CD4-positive, CD25-positive, alpha-beta regulatory T cell (primary cell): ENCODE measurements around the gene CHD1. TPM values are rescaled to one million over a fixed set of nuclear protein-coding genes. Genes with fewer than 3 reads are reported as not detected.

ENCODE experiments used
- ATAC-seq, 2 donors: fragments of 150-1000 bp; cut with Tn5 transposase; one replicate each; pipeline ENCODE4 v1.10.0; 2021; ENCODE audit warnings: low read depth in 2 of 2, moderate number of reproducible peaks in 2 of 2, moderate library complexity in 1 of 2
- DNase-seq, 3 donors: peaks; one replicate each; pipeline versions ENCODE4 v3.0.0 to v3.0.0-alpha.2; 2012 to 2022; ENCODE audit warnings: mixed read lengths in 1 of 3
- H3K27ac ChIP-seq: one replicate; pipeline ENCODE4 v1.7.0; 2013; ENCODE audit warnings: mild to moderate bottlenecking, low read length; ENCODE audit not compliant: insufficient read depth, poor library complexity, severe bottlenecking
- H3K27me3 ChIP-seq: one replicate; pipeline ENCODE4 v1.7.0; 2013; ENCODE audit warnings: low read length; ENCODE audit not compliant: control insufficient read depth, insufficient read depth
- H3K36me3 ChIP-seq: one replicate; pipeline ENCODE4 v1.7.0; 2013; ENCODE audit warnings: mild to moderate bottlenecking, low read length, moderate library complexity; ENCODE audit not compliant: control insufficient read depth, insufficient read depth
- H3K4me1 ChIP-seq: 2 replicates; pipeline ENCODE4 v1.7.0; 2013; ENCODE audit warnings: mild to moderate bottlenecking, low read length; ENCODE audit not compliant: insufficient read depth, control insufficient read depth, poor library complexity, severe bottlenecking
- H3K4me3 ChIP-seq: one replicate; pipeline ENCODE4 v1.7.0; 2013; ENCODE audit warnings: low read depth, mild to moderate bottlenecking, low read length, moderate library complexity
- H3K9me3 ChIP-seq, 2 experiments: 1 replicate in 1 of 2; 2 replicates in 1 of 2; pipeline ENCODE4 v1.7.0; 2013; ENCODE audit warnings: low read length in 2 of 2, mild to moderate bottlenecking in 1 of 2, moderate library complexity in 1 of 2; ENCODE audit not compliant: control insufficient read depth in 2 of 2
- H3K27ac Mint-ChIP-seq, 3 donors: one replicate each; pipeline ENCODE4 v1.8.0; 2020 to 2022; ENCODE audit warnings: mild to moderate bottlenecking in 3 of 3, mixed read lengths in 3 of 3, moderate library complexity in 2 of 3
- H3K27me3 Mint-ChIP-seq: one replicate; pipeline ENCODE4 v1.8.0; 2022; ENCODE audit warnings: mild to moderate bottlenecking, mixed read lengths
- H3K36me3 Mint-ChIP-seq: one replicate; pipeline ENCODE4 v1.8.0; 2020; ENCODE audit warnings: mixed read lengths
- H3K4me1 Mint-ChIP-seq, 4 donors: one replicate each; pipeline ENCODE4 v1.8.0; 2020 to 2022; ENCODE audit warnings: mixed read lengths in 4 of 4, mild to moderate bottlenecking in 1 of 4
- H3K4me3 Mint-ChIP-seq, 4 donors: one replicate each; pipeline ENCODE4 v1.8.0; 2020 to 2022; ENCODE audit warnings: mild to moderate bottlenecking in 4 of 4, mixed read lengths in 4 of 4, moderate library complexity in 3 of 4
- H3K9me3 Mint-ChIP-seq, 7 donors: one replicate each; pipeline ENCODE4 v1.8.0; 2020 to 2022; ENCODE audit warnings: mixed read lengths in 7 of 7, mild to moderate bottlenecking in 3 of 7, moderate library complexity in 2 of 7
- polyA plus RNA-seq, 4 donors: library from polyadenylated mRNA; unstranded; fragments of 300-500 nt; fragmentation: Illumina TruSeq; gene quantifications; one replicate each; pipeline ENCODE4 v1.2.3, GENCODE V29; 2021
- total RNA-seq: library from RNA; stranded (reverse); gene quantifications from one replicate; pipeline ENCODE4 v1.2.3, GENCODE V29; 2022

Gene CHD1
- total and polyA plus RNA-seq, 5 donors from 2014 or later = 7.8 to 172 (median 9.1) TPM

GRCh38 chr5:98934546-98934945 is 5.7 kb upstream of the CHD1 start:
- Histone ChIP-seq H3K4me1 (peaks cover 44% of the 10 kb centered on the region), H3K4me3 (no peak overlapping the region), H3K9me3 (no peaks in the 10 kb centered on the region), H3K36me3 (peaks cover 3% of the 10 kb centered on the region), H3K27ac (peak overlapping the region; percentile 100), H3K27me3 (no peaks in the 10 kb centered on the region)
- DNase-seq = no peak
- Mint-ChIP-seq H3K27ac (peak overlapping the region in 2 of 3 donors; percentile 52 to 98), H3K36me3 (peaks cover 6% of the 10 kb centered on the region), H3K9me3 (no peaks in the 10 kb centered on the region), H3K4me1 (peaks cover 19 to 90% (median 62%) of the 10 kb centered on the region in 4 donors), H3K27me3 (no peaks in the 10 kb centered on the region), H3K4me3 (peak overlapping the region in 3 of 4 donors; percentile 18 to 42 (median 29))
- ATAC-seq = no peak

- H3K4me3 ChIP-seq = peak overlapping the region; percentile 62
- H3K27me3 ChIP-seq = no peaks in the 10 kb centered on the region
- peak overlapping the region; percentile 87 to 98 (median 98) for H3K27ac Mint-ChIP-seq
- peak overlapping the region; percentile 100 for H3K27ac ChIP-seq
- ATAC-seq (peak in 1 of 2 donors; percentile 6), DNase-seq (peak; percentile 16 to 86 (median 75))
- H3K36me3 Mint-ChIP-seq = peaks cover 6% of the 10 kb centered on the region
- peak overlapping the region; percentile 12 to 55 (median 26) for H3K4me3 Mint-ChIP-seq
- H3K27me3 Mint-ChIP-seq = peaks cover 9% of the 10 kb centered on the region
- no peaks in the 10 kb centered on the region for H3K9me3 ChIP-seq
- peaks cover 19 to 81% (median 54%) of the 10 kb centered on the region in 4 donors for H3K4me1 Mint-ChIP-seq
- no peaks in the 10 kb centered on the region for H3K9me3 Mint-ChIP-seq
- H3K4me1 ChIP-seq = peaks cover 44% of the 10 kb centered on the region
- peaks cover 3% of the 10 kb centered on the region for H3K36me3 ChIP-seq
Measured at GRCh38 chr5:98933445-98934072, 4.8 kb upstream of the CHD1 start.

GRCh38 chr5:98930972-98931762 is 2.4 kb upstream of the CHD1 start:
- peaks cover 52% of the 10 kb centered on the region for H3K4me1 ChIP-seq
- Mint-ChIP-seq H3K36me3 (peaks cover 6% of the 10 kb centered on the region), H3K4me1 (peaks cover 24 to 79% (median 50%) of the 10 kb centered on the region in 4 donors)

GRCh38 chr5:98929710-98930298 is 997 bp upstream of the CHD1 start:
- H3K36me3 Mint-ChIP-seq = peaks cover 14% of the 10 kb centered on the region
- H3K4me1 Mint-ChIP-seq = peaks cover 30 to 78% (median 48%) of the 10 kb centered on the region in 4 donors
- peak overlapping the region; percentile 94 for H3K4me3 ChIP-seq

More at GRCh38 chr5:98930972-98931762, 2.4 kb upstream of the CHD1 start:
- no peaks in the 10 kb centered on the region for H3K27me3 ChIP-seq
- ATAC-seq (no peak), DNase-seq (no peak)
- H3K9me3 ChIP-seq = no peaks in the 10 kb centered on the region
- Mint-ChIP-seq H3K9me3 (no peaks in the 10 kb centered on the region), H3K4me3 (peak overlapping the region; percentile 98 to 100 (median 99)), H3K27me3 (peaks cover 9% of the 10 kb centered on the region), H3K27ac (peak overlapping the region; percentile 98 to 100 (median 98))
- peaks cover 3% of the 10 kb centered on the region for H3K36me3 ChIP-seq
- peak overlapping the region; percentile 94 for H3K4me3 ChIP-seq
- peak overlapping the region; percentile 100 for H3K27ac ChIP-seq

GRCh38 chr5:98927989-98928872 is 576 bp downstream of the CHD1 start:
- peak overlapping the region; percentile 98 to 100 (median 99) for H3K4me3 Mint-ChIP-seq
- H3K36me3 Mint-ChIP-seq = peaks cover 25% of the 10 kb centered on the region
- Histone ChIP-seq H3K9me3 (no peaks in the 10 kb centered on the region), H3K36me3 (peaks cover 28% of the 10 kb centered on the region), H3K4me1 (peaks cover 57% of the 10 kb centered on the region), H3K4me3 (peak overlapping the region; percentile 99), H3K27me3 (no peaks in the 10 kb centered on the region), H3K27ac (peak overlapping the region; percentile 100)
- peak; percentile 1 to 2 for ATAC-seq
- H3K4me1 Mint-ChIP-seq = peaks cover 23 to 80% (median 47%) of the 10 kb centered on the region in 4 donors
- H3K27me3 Mint-ChIP-seq = peaks cover 9% of the 10 kb centered on the region
- H3K9me3 Mint-ChIP-seq = no peaks in the 10 kb centered on the region
- peak in 2 of 3 donors; percentile 39 to 41 for DNase-seq
- H3K27ac Mint-ChIP-seq = peak overlapping the region; percentile 98 to 100 (median 99)

More at GRCh38 chr5:98929710-98930298, 997 bp upstream of the CHD1 start:
- H3K4me3 Mint-ChIP-seq = peak overlapping the region; percentile 98 to 100 (median 99)
- H3K27ac Mint-ChIP-seq = peak overlapping the region; percentile 98 to 100 (median 98)
- ATAC-seq = no peak
- H3K36me3 ChIP-seq = peaks cover 13% of the 10 kb centered on the region
- DNase-seq = peak in 1 of 3 donors; percentile 97
- H3K27me3 ChIP-seq = no peaks in the 10 kb centered on the region
- H3K4me1 ChIP-seq = peaks cover 64% of the 10 kb centered on the region
- no peaks in the 10 kb centered on the region for H3K9me3 ChIP-seq
- H3K9me3 Mint-ChIP-seq = no peaks in the 10 kb centered on the region
- H3K27ac ChIP-seq = peak overlapping the region; percentile 100
- H3K27me3 Mint-ChIP-seq = peaks cover 9% of the 10 kb centered on the region

- peak overlapping the region; percentile 96 to 99 (median 98) for H3K27ac Mint-ChIP-seq
- peaks cover 31% of the 10 kb centered on the region for H3K36me3 Mint-ChIP-seq
- DNase-seq (peak; percentile 58 to 79 (median 71)), ATAC-seq (no peak)
- H3K4me1 Mint-ChIP-seq = peaks cover 21 to 79% (median 45%) of the 10 kb centered on the region in 4 donors
- Histone ChIP-seq H3K4me3 (peak overlapping the region; percentile 99), H3K9me3 (no peaks in the 10 kb centered on the region), H3K27ac (peak overlapping the region; percentile 100), H3K4me1 (peaks cover 59% of the 10 kb centered on the region), H3K27me3 (no peaks in the 10 kb centered on the region), H3K36me3 (peaks cover 37% of the 10 kb centered on the region)
- no peaks in the 10 kb centered on the region for H3K9me3 Mint-ChIP-seq
- H3K27me3 Mint-ChIP-seq = peaks cover 9% of the 10 kb centered on the region
- peak overlapping the region; percentile 96 to 100 (median 98) for H3K4me3 Mint-ChIP-seq
Measured at GRCh38 chr5:98927242-98927988, 1.4 kb downstream of the CHD1 start.
